Measurements from ENCODE around the gene EML2. TPM values are rescaled to one million over a fixed set of nuclear protein-coding genes. Genes with fewer than 3 reads are reported as not detected.

EML2 gene
- total RNA-seq, 1 donor: 13.9 TPM

DNA sequence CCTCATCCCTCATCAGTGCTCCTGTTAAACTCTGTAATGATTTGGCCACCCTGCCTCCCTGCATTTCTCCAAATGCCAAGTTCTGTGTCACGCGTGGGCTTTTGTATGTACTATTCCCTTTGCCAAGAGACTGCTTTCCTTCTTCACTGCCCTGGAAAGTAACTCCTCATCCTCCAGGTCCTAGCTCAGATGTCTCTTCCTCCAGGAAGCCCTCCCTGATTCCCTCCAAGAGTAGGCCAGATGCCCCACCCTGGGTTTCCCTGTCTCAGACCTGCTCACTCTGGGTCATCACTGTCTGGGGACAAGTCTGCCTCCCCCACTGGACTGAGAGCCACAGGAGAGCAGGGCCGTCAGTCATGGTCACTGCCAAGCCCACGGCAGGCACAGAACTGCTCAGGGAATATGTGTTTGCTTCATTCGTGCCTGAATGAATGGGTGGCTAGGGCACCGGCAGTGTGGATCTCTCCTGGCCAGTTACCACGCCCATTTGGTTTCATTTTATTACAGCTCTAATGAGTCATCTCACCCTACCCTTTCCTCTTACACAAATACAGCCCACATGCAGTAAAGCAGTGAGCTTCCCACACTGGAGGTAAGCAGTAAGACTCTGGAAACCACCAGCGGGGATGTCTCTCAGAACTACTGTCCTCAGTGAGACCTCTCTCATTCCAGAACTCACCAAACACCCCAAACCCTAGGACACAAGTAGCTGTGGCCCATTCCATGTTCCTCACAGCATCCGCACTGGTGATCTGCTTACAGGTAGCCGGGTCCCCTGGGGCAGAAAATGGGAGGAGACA is 25.1 kb downstream of the EML2 start:
- peaks cover 12% of the 10 kb centered on the region for H3K4me1 ChIP-seq (ENCODE audit: insufficient read depth, low read length)
- H3K9me3 ChIP-seq (ENCODE audit: low read depth, low read length): no peaks in the 10 kb centered on the region
- no peak overlapping the region for H3K4me3 ChIP-seq (ENCODE audit: low read length)
- no peaks in the 10 kb centered on the region for H3K27me3 ChIP-seq (ENCODE audit: insufficient read depth, low read length)

DNA sequence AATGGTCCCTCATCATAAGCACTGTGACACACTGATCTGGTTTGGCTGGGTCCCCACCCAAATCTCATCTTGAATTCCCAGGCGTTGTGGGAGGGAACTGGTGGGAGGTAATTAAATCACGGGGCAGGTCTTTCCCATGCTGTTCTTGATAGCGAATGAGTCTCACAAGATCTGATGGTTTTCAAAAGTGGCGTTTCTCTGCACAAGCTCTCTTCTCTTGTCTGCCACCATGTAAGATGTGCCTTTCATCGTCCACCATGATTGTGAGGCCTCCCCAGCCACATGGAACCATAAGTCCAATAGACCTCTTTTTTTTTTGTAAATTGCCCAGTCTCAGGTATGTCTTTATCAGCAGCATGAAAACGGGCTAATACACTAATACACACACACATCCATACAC is 30.2 kb downstream of the EML2 start:
- peaks cover 12% of the 10 kb centered on the region for H3K4me1 ChIP-seq (ENCODE audit: insufficient read depth, low read length)
- no peaks in the 10 kb centered on the region for H3K9me3 ChIP-seq (ENCODE audit: low read depth, low read length)
- no peak overlapping the region for H3K4me3 ChIP-seq (ENCODE audit: low read length)
- H3K27me3 ChIP-seq (ENCODE audit: insufficient read depth, low read length): no peaks in the 10 kb centered on the region

DNA sequence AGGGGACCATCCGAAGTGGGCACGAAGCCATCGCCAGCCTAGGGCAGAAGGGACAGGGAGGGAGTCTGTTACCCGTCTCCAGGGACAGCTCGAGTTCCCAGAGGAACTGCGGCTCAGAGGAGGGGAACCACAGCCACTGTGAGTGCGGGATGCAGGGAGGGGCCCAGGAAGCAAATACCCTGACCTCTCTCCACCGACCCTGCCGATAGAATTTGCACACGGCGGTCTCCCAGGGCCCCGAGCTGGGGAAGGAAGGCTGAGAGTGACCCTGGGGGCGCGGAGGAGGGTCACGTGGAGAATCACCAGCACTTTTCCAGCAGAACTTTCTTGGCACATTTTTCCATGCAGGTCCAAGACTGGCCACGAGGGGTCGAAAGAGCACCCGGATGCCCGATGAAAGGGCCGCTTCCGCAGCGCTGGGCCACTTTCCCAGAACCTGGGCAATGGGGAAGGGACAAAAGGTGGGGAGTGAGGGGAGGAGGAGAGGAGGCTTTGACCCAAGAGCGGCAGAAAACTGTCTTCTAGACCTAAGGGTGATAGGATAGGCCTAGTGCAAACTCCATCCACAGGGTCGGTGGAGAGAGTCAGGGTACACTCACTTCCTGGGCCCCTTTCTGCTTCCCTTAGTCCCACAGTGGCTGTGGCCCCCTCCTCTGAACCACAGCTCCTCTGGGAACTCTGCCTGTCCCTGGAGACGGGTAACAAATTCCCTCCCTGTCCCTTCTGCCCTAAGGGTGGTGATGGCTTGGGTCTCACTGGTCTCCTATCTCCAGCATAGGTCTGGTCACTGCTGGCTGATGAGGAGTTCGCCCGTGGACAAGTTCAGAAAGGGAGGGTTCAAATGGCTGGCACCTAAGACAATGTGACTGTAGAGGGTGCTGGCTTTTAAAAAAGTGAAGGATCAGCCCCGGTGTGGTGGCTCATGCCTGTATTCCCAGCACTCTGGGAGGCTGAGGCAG is 31.8 kb downstream of the EML2 start:
- Histone ChIP-seq H3K4me1 (ENCODE audit: insufficient read depth, low read length) (peaks cover 8% of the 10 kb centered on the region), H3K27me3 (ENCODE audit: insufficient read depth, low read length) (peaks cover 12% of the 10 kb centered on the region), H3K9me3 (ENCODE audit: low read depth, low read length) (no peaks in the 10 kb centered on the region), H3K4me3 (ENCODE audit: low read length) (no peak overlapping the region)

- Histone ChIP-seq H3K4me1 (ENCODE audit: insufficient read depth, low read length) (peaks cover 28% of the 10 kb centered on the region), H3K27me3 (ENCODE audit: insufficient read depth, low read length) (peaks cover 61% of the 10 kb centered on the region)
Measured at GRCh38 chr19:45601524-45602374, 37.4 kb downstream of the EML2 start, which contains the start of gene GPR4. Gene GPR4 (minus strand): TSS chr19:45602212. CDS start chr19:45591866, 10,346 bp downstream.

GRCh38 chr19:45601115-45601514 is 38.1 kb downstream of the EML2 start:
- Histone ChIP-seq H3K9me3 (ENCODE audit: low read depth, low read length) (no peaks in the 10 kb centered on the region), H3K4me3 (ENCODE audit: low read length) (no peak overlapping the region), H3K27me3 (ENCODE audit: insufficient read depth, low read length) (peaks cover 64% of the 10 kb centered on the region), H3K4me1 (ENCODE audit: insufficient read depth, low read length) (peaks cover 28% of the 10 kb centered on the region)

More at GRCh38 chr19:45601524-45602374, 37.4 kb downstream of the EML2 start, which contains the start of gene GPR4:
- Histone ChIP-seq H3K4me3 (ENCODE audit: low read length) (no peak within 1 kb of the TSS), H3K9me3 (ENCODE audit: low read depth, low read length) (no peaks in the 10 kb centered on the region)

- Histone ChIP-seq H3K9me3 (ENCODE audit: low read depth, low read length) (no peaks in the 10 kb centered on the region), H3K4me1 (ENCODE audit: insufficient read depth, low read length) (peaks cover 28% of the 10 kb centered on the region), H3K27me3 (ENCODE audit: insufficient read depth, low read length) (peaks cover 64% of the 10 kb centered on the region), H3K4me3 (ENCODE audit: low read length) (no peak overlapping the region)
Measured at GRCh38 chr19:45600340-45600885, 38.8 kb downstream of the EML2 start.

DNA sequence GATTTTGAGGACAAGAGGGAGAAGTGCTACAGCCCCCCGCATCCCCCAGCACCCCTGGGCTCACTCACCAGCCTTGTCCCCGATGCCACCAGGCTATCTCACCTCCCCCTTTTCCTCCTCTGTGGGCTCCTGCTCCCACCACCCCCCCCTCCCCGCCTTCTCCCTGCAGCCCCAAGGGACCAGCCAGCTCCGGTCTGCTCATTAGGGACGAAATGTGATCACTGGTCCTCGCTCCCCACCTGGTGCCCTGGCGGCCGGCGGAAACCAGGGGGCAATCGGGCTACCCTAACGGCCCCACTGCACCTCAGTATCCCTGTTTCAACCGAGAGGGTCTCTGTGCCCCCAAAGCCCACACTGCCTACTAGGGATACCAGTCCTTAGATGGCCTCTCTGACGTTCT is 39.9 kb downstream of the EML2 start:
- Histone ChIP-seq H3K9me3 (ENCODE audit: low read depth, low read length) (no peaks in the 10 kb centered on the region), H3K4me3 (ENCODE audit: low read length) (no peak overlapping the region), H3K4me1 (ENCODE audit: insufficient read depth, low read length) (peaks cover 28% of the 10 kb centered on the region), H3K27me3 (ENCODE audit: insufficient read depth, low read length) (peaks cover 66% of the 10 kb centered on the region)

DNA sequence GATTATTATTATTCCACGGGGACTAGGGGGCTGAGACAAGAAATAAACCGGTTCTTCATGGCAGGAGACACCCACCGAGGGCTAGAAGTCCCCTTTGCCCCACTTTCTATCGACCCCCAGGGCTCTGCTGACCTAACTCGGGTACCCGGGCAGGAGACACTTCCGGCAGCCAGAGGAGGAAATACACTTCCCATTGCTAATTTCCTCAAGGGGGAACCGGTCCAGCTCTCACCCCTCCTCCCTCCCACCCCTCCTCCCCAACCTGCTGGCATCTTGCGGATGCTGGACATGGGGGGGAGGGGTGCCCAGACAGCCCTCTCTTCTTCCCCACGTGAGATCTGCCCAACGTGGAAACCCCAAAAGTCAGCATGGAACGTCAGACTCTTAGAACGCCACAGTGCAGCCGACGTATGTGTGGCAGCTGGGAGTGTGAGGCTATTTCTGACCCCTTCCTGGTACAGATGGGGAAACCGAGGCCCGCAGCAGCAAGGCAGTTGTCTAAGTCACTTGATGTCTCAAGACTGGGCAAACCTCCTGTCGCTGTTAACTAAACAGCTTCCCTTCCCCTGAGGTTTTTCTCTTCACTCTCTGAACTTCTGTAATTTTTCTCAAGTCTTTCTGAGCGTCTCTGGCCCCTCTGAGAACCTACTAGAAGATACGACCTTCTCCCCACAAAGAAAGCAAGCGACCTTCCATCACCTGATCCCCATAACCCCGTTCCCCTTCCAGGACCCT is 40.8 kb downstream of the EML2 start:
- H3K27me3 ChIP-seq (ENCODE audit: insufficient read depth, low read length): peaks cover 65% of the 10 kb centered on the region
- H3K9me3 ChIP-seq (ENCODE audit: low read depth, low read length): no peaks in the 10 kb centered on the region
- peaks cover 28% of the 10 kb centered on the region for H3K4me1 ChIP-seq (ENCODE audit: insufficient read depth, low read length)
- H3K4me3 ChIP-seq (ENCODE audit: low read length): no peak overlapping the region

DNA sequence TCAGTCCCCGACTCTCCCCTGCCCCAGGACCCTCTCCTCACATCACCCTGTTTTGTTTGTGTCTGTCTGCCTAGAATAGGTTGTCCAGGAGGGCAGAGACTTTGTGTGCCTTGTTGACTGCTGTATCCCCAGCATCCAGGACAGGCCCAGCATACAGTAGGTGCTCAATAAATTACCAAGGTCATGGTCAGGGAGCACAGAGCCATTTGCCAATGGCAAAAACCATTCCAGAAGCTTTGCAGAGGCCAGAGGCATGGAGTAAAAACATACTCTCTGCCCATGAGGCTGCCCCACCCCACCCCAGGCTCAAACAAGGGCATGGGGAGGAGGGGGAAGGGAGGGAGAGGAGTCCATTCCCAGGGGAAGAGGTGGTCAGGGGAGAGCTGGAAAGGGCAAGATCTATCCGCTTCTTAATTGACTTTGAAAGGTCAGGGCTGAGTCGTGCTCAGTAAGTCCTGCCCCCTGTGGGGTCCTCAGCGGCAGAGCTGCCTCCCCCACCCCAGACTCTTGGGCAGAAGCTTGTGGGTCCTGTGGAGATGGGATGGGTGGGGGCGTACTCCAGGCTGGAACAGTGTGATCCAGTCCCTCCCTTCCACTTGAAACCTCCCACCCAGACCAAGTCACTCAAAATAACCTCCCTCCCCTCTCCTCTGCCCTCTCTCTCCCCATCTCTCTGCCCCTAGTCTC is 41.6 kb downstream of the EML2 start:
- no peaks in the 10 kb centered on the region for H3K9me3 ChIP-seq (ENCODE audit: low read depth, low read length)
- peaks cover 56% of the 10 kb centered on the region for H3K27me3 ChIP-seq (ENCODE audit: insufficient read depth, low read length)
- H3K4me1 ChIP-seq (ENCODE audit: insufficient read depth, low read length): peaks cover 28% of the 10 kb centered on the region
- no peak overlapping the region for H3K4me3 ChIP-seq (ENCODE audit: low read length)

DNA sequence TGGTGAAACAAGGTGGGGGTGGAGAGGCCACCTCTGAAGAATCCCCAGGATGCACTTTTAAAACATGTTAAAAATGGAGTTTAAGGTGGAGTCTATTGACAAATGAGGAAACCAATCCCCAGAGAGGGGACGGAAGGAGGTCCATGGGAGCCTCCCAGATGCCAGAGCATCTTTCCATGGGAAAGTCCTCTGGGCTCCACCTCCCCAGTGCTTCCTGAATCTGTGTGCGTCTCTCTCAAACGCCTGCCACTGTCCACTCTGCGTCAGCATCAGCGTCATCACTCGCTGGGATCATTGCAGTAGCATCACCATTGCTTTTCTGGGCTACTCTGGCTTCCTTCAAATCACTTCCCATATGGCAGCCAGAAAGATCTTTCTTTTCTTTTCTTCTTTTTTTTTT is 43.4 kb downstream of the EML2 start:
- H3K4me3 ChIP-seq (ENCODE audit: low read length): no peak overlapping the region
- peaks cover 40% of the 10 kb centered on the region for H3K27me3 ChIP-seq (ENCODE audit: insufficient read depth, low read length)
- no peaks in the 10 kb centered on the region for H3K9me3 ChIP-seq (ENCODE audit: low read depth, low read length)
- peaks cover 28% of the 10 kb centered on the region for H3K4me1 ChIP-seq (ENCODE audit: insufficient read depth, low read length)

DNA sequence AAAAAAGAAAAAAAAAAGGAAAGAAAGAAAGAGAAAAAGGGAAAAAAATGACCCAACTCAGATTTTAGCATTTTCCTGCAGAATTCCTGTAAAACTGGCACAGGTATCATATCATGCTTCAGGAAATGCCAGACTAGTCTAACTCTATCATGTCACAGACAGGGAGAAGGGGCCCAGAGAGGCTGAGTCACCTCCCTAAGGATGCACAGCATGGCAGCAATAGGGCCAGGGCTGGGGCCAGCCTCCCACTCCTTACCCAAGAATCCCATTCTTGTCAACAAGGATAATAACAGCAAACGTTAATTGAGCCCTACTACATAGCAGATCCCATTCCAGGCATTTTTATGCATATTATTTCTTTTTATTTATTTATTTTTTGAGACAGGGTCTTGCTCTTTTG is 45.7 kb downstream of the EML2 start:
- Histone ChIP-seq H3K4me1 (ENCODE audit: insufficient read depth, low read length) (peaks cover 9% of the 10 kb centered on the region), H3K9me3 (ENCODE audit: low read depth, low read length) (no peaks in the 10 kb centered on the region), H3K4me3 (ENCODE audit: low read length) (no peak overlapping the region), H3K27me3 (ENCODE audit: insufficient read depth, low read length) (peaks cover 20% of the 10 kb centered on the region)

DNA sequence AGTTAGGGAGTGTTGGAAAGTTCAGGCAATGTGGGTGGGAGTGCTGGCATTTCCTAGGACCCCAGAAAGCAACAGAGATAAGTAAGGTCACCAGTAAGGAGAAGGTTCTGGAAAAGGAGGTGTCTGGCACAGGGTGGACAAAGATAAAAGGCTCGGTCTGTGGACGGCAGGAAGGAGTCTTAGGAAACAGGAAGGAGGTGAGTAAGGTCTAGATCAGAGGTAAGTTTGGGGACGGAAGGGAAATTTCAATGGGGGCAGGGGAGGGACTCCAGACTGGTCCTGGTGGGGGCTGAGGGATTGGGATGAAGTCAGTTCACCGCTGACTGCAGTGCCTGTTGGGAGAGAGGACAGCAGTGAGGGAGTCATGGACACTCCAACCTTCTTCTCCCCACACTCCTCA is 46.8 kb downstream of the EML2 start:
- H3K4me1 ChIP-seq (ENCODE audit: insufficient read depth, low read length): no peaks in the 10 kb centered on the region
- H3K9me3 ChIP-seq (ENCODE audit: low read depth, low read length): no peaks in the 10 kb centered on the region
- H3K4me3 ChIP-seq (ENCODE audit: low read length): no peak overlapping the region
- peaks cover 10% of the 10 kb centered on the region for H3K27me3 ChIP-seq (ENCODE audit: insufficient read depth, low read length)

GRCh38 chr19:45591638-45592005 is 47.6 kb downstream of the EML2 start:
- no peak overlapping the region for H3K4me3 ChIP-seq (ENCODE audit: low read length)
- peaks cover 3% of the 10 kb centered on the region for H3K27me3 ChIP-seq (ENCODE audit: insufficient read depth, low read length)
- H3K4me1 ChIP-seq (ENCODE audit: insufficient read depth, low read length): no peaks in the 10 kb centered on the region
- no peaks in the 10 kb centered on the region for H3K9me3 ChIP-seq (ENCODE audit: low read depth, low read length)

Data from mononuclear cell (primary cell).